ENCODE data around the gene P4HA3. TPM values are rescaled to one million over a fixed set of nuclear protein-coding genes. Genes with fewer than 3 reads are reported as not detected.

The P4HA3 gene
- total RNA-seq, 1 experiment from 2014 or later, result 0.17 TPM

- DNase-seq (ENCODE audit: low spot score), result no peak
Measured at GRCh38 chr11:74267014-74267413, 44.4 kb downstream of the P4HA3 start.

DNA sequence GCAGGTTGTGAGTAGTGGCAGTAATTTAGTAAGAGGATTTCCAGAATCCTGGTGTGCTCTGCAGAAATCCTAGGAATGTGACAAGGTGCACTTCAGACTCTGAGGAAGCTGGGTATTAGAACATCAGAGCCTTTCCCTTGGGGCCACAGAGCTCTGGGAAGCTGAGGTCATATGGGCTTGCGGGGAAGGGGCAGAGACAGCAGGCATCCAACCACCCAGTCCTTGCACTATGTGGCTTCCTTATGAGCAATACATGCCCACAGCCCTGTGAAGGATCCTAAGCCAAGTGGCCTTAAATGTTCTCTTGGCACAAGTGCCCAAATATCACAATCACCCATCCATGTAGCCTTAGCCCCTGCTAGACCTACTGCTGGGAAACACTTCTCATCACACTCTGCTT, 46.2 kb downstream of the P4HA3 start:
- DNase-seq (ENCODE audit: low spot score), result no peak

DNA sequence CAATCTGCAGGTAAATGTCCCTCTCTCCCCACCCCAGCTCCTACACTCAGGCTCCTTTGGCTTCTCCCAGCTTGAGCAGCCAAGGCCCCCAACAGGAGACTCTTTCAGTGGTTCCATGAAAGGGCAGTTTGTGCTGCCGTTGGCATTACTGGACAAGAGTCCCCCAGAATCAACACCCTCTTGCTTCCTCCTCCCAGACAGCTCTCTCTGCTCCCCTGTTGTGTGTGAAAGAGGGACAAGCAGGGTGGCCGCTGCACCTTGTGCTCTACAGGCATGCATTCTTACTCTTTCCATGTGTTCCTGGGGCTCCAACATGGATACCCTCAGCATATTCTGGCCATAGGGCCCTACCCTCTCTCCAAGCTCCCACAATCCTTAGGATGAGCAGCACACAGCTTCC, 48.7 kb downstream of the P4HA3 start:
- no peak for DNase-seq (ENCODE audit: low spot score)

DNA sequence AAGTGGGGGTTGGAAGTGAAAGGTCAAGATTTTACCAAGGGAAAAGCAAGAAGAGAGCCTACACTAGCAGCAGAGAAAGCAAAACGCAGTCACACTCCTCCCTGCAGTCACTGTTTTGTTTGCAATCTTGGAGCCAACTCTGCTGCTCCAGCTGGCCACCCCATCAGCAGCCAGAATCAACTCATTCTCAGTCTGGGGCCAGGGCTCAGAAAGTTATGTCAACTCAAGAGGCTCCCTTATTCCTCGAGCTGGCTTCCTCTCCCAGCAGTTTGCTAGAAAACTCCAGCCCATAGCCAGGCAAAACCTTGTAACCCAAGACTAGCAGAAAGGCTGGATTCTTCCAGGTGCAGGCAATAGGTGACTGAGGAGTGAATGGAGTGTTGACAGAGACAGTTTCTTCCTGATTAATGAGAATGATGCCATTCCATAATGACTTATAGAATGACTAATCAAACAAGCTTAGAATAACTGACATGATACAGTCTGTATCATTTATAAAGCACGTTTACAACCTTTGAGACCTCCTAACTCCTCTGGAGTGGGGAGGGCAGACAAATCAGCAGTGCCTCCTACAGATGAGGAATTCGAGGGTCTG, 53.4 kb downstream of the P4HA3 start:
- DNase-seq (ENCODE audit: low spot score), result no peak

DNA sequence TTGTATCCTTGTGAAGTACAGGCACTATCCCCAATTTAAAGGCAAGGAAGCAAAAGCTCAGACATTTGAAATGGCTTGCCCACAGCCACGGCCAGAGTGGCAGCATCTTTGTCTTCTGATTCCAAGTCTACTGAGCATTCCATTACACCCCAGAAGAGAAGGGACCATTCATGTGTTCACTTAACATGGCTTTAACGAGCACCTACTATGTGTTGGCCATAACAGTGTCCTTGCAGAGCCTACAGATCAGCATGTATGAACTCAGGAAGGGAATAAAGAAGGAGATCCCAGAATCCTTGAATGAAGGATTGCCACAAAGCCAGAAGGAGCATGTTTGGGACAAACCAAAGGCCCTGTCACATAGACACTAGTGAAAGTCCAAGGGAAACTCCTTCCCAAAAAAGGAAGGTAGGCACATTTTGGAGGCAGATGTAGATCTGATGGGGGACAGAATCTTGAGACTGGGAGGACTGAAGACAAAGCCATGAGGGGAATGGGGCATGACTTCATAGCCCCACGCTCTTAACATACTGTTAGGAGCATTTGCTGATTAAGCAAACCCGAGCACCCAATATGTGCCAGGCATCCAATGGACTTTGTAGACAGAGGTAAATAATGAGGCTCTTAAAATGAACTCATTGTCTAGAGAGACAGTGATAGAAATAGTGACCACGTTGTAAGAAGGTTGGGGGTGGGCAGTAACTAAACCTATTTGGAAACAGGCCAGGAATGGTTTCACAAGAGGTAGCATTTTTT, 54.9 kb downstream of the P4HA3 start:
- DNase-seq (ENCODE audit: low spot score), result no peak

DNA sequence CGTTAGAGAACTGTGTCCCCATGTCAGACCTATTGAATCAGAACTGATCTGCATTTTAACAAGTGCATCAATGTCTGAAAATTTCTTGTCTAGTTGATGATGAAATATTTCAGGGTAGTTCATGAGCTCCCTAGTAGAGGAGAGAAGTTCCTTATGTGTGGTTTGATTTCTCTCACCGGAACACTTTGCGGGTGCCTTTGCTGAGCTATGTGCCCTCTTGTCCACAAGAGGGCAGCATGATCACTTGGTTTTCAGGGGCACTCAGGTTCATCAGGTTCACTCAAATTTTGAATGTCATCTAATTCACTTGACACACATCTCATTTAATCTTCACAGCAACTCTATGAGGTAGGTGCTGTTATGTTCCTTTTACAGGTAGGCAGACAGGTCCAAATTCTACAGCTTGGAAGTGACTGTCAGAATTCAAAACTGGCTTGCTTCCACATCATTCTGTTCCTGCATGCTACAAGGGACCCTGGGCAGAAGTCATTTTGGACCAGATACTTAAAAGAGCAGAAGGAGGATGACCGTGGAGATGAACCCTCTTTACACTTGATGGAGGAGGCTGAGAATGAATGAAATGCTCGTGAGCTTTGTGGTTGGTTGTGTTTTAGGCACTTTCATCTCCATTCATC, 55.6 kb downstream of the P4HA3 start:
- peak; percentile 51 for DNase-seq (ENCODE audit: low spot score)

- DNase-seq (ENCODE audit: low spot score), result no peak
Measured at GRCh38 chr11:74253361-74253760, 58.1 kb downstream of the P4HA3 start.

- no peak for DNase-seq (ENCODE audit: low spot score)
Measured at GRCh38 chr11:74249496-74249895, 61.9 kb downstream of the P4HA3 start.

- DNase-seq (ENCODE audit: low spot score), result no peak
Measured at GRCh38 chr11:74248469-74248868, 63.0 kb downstream of the P4HA3 start.

GRCh38 chr11:74238243-74238642, 73.2 kb downstream of the P4HA3 start:
- DNase-seq (ENCODE audit: low spot score), result no peak

- DNase-seq (ENCODE audit: low spot score), result no peak
Measured at GRCh38 chr11:74237541-74237940, 73.9 kb downstream of the P4HA3 start.

DNA sequence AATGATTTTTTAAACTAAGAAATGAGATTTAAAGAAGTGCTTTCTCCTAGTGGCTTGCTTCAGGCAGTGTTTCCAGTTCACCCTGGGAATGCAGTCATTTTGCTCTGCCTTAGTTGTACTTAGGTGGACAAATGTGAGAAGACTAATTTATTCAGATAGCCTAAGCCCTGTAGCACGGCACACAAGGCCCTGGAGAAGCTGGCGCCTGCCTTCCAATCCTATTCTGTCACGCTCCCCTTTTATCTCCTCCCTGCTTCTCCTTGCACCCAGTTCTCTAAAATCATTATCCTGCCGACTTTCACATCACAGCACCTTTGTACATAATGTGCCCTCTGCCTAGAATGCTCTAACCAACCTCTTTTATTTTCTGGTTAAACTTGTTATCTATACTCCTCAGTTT, 76.3 kb downstream of the P4HA3 start:
- DNase-seq (ENCODE audit: low spot score), result no peak

DNA sequence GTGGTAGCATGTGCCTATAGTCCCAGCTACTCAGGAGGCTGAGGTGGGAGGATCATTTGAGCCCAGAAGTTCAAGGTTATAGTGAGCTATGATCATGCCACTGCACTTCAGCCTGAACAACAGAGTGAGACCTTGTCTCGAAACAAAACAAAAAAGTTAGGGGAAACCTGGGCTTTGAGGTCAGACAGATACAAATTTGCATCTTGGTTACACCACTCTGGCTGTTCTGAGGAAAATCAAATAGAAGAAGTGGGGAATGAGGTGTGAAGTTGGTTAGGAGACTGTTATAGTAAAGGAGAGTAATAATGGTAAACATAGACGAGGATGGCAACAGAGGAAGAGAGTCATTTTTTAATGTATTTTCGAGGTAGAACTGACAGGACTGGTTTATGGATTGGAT, 77.8 kb downstream of the P4HA3 start:
- no peak for DNase-seq (ENCODE audit: low spot score)

GRCh38 chr11:74232311-74232950, 79.0 kb downstream of the P4HA3 start:
- DNase-seq (ENCODE audit: low spot score), result no peak

DNA sequence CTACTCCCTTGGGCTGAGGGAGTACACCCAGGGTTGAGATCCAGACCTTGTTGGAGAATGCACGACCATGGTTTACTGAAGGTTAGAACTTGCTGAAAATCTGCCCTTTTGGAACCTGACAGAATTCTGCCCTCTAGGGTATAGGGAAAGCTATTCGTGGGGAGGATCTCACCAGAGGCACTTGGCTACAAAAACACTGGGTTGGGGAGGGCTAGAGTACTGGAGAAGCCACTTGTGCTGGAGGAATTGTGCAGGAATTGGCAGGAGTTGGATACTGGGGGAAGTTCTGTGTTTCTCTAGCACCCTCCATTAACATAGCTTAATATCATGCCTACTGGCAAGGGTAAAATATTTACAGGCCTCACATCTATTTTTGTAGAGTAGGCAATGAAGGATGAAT, 84.5 kb downstream of the P4HA3 start:
- DNase-seq (ENCODE audit: low spot score), result no peak

GRCh38 chr11:74225565-74225964, 85.9 kb downstream of the P4HA3 start:
- DNase-seq (ENCODE audit: low spot score), result no peak

DNA sequence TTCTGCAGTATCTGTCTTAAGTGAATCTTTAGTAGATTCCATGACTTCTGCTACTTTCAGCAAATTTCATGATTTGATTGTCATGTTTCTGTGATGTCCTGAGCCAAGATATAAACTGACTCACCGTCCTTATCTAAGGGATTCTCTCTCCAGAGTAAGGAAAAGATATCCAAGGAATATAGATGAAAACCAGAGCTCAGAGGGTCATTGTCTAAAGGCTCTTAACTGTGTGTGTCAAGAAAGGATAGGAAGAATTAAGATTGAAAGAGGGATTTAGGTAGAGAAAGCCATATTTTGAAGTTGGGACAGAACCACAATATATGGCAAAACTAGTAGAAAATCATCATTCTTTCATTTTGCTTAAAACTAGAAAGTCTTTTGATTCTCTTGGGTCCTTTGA, 89.6 kb downstream of the P4HA3 start:
- no peak for DNase-seq (ENCODE audit: low spot score)

GRCh38 chr11:74220376-74220775, 91.1 kb downstream of the P4HA3 start:
- DNase-seq (ENCODE audit: low spot score), result no peak

All from H4 (cell line).